ENCODE results near the gene PFKL. TPM values are rescaled to one million over a fixed set of nuclear protein-coding genes. Genes with fewer than 3 reads are reported as not detected.

Gene PFKL
- polyA plus RNA-seq, 1 donor (not counting 4 experiments of a cell fraction or from before 2014, with no cell fraction given), result 46.6 TPM

DNA sequence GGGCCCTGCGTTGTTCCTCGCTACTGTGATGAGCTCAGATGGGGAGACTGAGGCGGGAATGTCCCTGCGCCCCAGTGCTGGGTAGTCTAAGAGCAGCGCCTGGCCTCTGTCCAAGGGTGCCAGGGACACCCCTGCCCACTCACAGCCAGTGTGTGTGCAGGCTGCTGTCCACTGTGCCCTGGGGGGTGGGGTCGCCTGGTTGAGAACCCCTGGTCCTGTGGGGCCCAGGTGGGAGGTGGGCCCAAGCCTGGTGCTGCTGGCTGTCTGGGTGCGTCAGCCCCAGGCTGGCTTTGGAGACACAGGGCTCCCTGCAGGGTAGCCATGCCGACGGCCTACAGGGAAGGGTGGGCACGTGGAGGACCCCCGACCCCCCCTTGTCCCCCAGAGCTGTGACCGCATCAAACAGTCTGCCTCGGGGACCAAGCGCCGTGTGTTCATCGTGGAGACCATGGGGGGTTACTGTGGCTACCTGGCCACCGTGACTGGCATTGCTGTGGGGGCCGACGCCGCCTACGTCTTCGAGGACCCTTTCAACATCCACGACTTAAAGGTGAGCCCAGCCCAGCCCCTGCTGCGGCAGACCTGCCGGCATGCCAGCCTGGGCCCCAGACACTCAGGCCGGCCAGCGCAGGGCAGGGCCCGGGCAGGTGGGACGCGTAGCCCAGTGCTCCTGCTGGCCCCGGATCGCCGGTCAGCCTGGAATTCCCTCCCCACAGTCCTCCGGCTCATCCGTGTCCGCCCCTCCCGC is 24.4 kb downstream of the PFKL start:
- Histone ChIP-seq H2AFZ (ENCODE audit: control insufficient read depth, low read length) (no peak overlapping the region), H3K27me3 (ENCODE audit: control insufficient read depth, extremely low read depth, insufficient read depth, low read length) (no peaks in the 10 kb centered on the region), H3K9me3 (ENCODE audit: control insufficient read depth, low read depth, low read length) (no peaks in the 10 kb centered on the region), H3K36me3 (ENCODE audit: control insufficient read depth in 2 of 2, extremely low read depth in 1 of 2, insufficient read depth in 2 of 2, low read length in 2 of 2) (peaks cover 15 to 32% of the 10 kb centered on the region in 2 experiments), H3K4me1 (ENCODE audit: control insufficient read depth, extremely low read depth, insufficient read depth, low read length) (no peaks in the 10 kb centered on the region), H3K9me1 (ENCODE audit: control insufficient read depth, extremely low read depth, insufficient read depth, low read length) (no peaks in the 10 kb centered on the region), H3K4me2 (ENCODE audit: control insufficient read depth, extremely low read depth, insufficient read depth, low read depth, low read length) (no peak overlapping the region), H3K4me3 (ENCODE audit: control insufficient read depth in 2 of 3, extremely low read depth in 1 of 3, insufficient read depth in 2 of 3, low read depth in 1 of 3, low read length in 3 of 3) (no peak overlapping the region), H3K9ac (ENCODE audit: control insufficient read depth, extremely low read depth, insufficient read depth, low read length) (no peak overlapping the region), H3K79me2 (ENCODE audit: control insufficient read depth, insufficient read depth, low read length) (no peaks in the 10 kb centered on the region), H4K20me1 (ENCODE audit: control insufficient read depth, extremely low read depth, insufficient read depth, low read length) (no peaks in the 10 kb centered on the region), H3K27ac (ENCODE audit: control insufficient read depth, insufficient read depth, low read length) (no peak overlapping the region)
- DNase-seq (ENCODE audit: low read depth, low spot score) (no peak), FAIRE-seq (no peak)
- dilution Hi-C loops (cut with MboI; ENCODE audit: extremely low pct_ligation_motif_present, low sequenced_read_pairs), result no loop called here
- TF ChIP-seq EZH2 (IDR thresholded peaks at IDR 0.05; ENCODE audit: low read length), result no peak
- TF ChIP-seq, protein P1, sequence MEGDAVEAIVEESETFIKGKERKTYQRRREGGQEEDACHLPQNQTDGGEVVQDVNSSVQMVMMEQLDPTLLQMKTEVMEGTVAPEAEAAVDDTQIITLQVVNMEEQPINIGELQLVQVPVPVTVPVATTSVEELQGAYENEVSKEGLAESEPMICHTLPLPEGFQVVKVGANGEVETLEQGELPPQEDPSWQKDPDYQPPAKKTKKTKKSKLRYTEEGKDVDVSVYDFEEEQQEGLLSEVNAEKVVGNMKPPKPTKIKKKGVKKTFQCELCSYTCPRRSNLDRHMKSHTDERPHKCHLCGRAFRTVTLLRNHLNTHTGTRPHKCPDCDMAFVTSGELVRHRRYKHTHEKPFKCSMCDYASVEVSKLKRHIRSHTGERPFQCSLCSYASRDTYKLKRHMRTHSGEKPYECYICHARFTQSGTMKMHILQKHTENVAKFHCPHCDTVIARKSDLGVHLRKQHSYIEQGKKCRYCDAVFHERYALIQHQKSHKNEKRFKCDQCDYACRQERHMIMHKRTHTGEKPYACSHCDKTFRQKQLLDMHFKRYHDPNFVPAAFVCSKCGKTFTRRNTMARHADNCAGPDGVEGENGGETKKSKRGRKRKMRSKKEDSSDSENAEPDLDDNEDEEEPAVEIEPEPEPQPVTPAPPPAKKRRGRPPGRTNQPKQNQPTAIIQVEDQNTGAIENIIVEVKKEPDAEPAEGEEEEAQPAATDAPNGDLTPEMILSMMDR (optimal IDR thresholded peaks at IDR 0.05 in 1 of 3, IDR thresholded peaks at IDR 0.05 in 1 of 3, conservative IDR thresholded peaks at IDR 0.05 in 1 of 3; ENCODE audit: extremely low read depth in 1 of 3, insufficient read depth in 2 of 3, low read length in 3 of 3), result no peak

DNA sequence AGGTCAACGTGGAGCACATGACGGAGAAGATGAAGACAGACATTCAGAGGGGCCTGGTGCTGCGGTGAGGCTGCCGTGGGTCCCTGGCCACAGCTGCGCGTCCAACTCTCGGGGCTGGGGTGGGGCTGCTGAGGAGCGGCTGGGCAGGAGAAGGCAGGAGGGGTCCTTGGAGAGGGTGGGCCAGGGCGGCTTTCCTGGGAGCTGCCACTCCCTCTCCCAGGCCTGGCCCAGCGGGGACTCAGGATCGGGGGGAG is 24.9 kb downstream of the PFKL start:
- Histone ChIP-seq H4K20me1 (ENCODE audit: control insufficient read depth, extremely low read depth, insufficient read depth, low read length) (no peaks in the 10 kb centered on the region), H3K36me3 (ENCODE audit: control insufficient read depth in 2 of 2, extremely low read depth in 1 of 2, insufficient read depth in 2 of 2, low read length in 2 of 2) (peaks cover 11 to 28% of the 10 kb centered on the region in 2 experiments), H2AFZ (ENCODE audit: control insufficient read depth, low read length) (no peak overlapping the region), H3K9ac (ENCODE audit: control insufficient read depth, extremely low read depth, insufficient read depth, low read length) (no peak overlapping the region), H3K9me3 (ENCODE audit: control insufficient read depth, low read depth, low read length) (no peaks in the 10 kb centered on the region), H3K4me2 (ENCODE audit: control insufficient read depth, extremely low read depth, insufficient read depth, low read depth, low read length) (no peak overlapping the region), H3K4me3 (ENCODE audit: control insufficient read depth in 2 of 3, extremely low read depth in 1 of 3, insufficient read depth in 2 of 3, low read depth in 1 of 3, low read length in 3 of 3) (no peak overlapping the region), H3K79me2 (ENCODE audit: control insufficient read depth, insufficient read depth, low read length) (no peaks in the 10 kb centered on the region), H3K27ac (ENCODE audit: control insufficient read depth, insufficient read depth, low read length) (no peak overlapping the region), H3K27me3 (ENCODE audit: control insufficient read depth, extremely low read depth, insufficient read depth, low read length) (no peaks in the 10 kb centered on the region), H3K9me1 (ENCODE audit: control insufficient read depth, extremely low read depth, insufficient read depth, low read length) (no peaks in the 10 kb centered on the region), H3K4me1 (ENCODE audit: control insufficient read depth, extremely low read depth, insufficient read depth, low read length) (no peaks in the 10 kb centered on the region)
- TF ChIP-seq EZH2 (IDR thresholded peaks at IDR 0.05; ENCODE audit: low read length), result no peak
- TF ChIP-seq, protein P1 (optimal IDR thresholded peaks at IDR 0.05 in 1 of 3, IDR thresholded peaks at IDR 0.05 in 1 of 3, conservative IDR thresholded peaks at IDR 0.05 in 1 of 3; ENCODE audit: extremely low read depth in 1 of 3, insufficient read depth in 2 of 3, low read length in 3 of 3), result no peak
- FAIRE-seq (no peak), DNase-seq (ENCODE audit: low read depth, low spot score) (no peak)
- dilution Hi-C loops (cut with MboI; ENCODE audit: extremely low pct_ligation_motif_present, low sequenced_read_pairs), result no loop called here

All from keratinocyte (primary cell).